NCI-H524 treated with DMSO at 0.1 percent for 48 hours (cell line): ENCODE results near the gene KRTAP5-4.
"Not testable (repeated sequence)": the region's sequence is repeated elsewhere in the genome, so short reads cannot be mapped to it uniquely, and the experiment has no call there.

ENCODE experiments used
- DNase-seq: peaks from one replicate; lab custom pipeline; 2025; lab: John Stamatoyannopoulos, UW

KRTAP5-4 gene

GRCh38 chr11:1622086-1622485 is at the start of gene KRTAP5-4:
Gene KRTAP5-4 (minus strand): TSS chr11:1622138. CDS start chr11:1622093, 45 bp downstream.
- DNase-seq: no peak

DNA sequence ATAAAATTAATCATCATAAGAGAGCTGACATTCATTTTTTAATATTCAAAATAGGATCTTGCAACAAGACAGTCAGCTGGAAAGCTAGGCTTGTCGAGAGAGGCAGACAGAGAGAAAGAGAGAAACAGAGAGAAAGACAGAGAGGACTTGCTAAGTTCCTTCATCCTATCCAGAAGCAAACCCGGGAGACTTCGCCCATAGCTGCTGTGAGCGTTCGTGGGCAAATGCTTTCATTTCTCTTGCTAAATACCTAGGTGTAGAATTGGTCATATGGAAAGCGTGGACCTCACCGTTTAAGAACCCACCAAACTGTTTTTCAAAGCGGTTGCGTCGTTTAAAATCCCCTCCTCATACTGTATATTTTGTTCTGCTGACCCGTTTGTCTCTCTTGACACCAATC is 49.7 kb upstream of the KRTAP5-4 start:
- DNase-seq: no peak

GRCh38 chr11:1670905-1671371 is 49.0 kb upstream of the KRTAP5-4 start:
- DNase-seq: no peak

GRCh38 chr11:1670457-1670856 is 48.5 kb upstream of the KRTAP5-4 start:
- DNase-seq: not testable (repeated sequence)

DNA sequence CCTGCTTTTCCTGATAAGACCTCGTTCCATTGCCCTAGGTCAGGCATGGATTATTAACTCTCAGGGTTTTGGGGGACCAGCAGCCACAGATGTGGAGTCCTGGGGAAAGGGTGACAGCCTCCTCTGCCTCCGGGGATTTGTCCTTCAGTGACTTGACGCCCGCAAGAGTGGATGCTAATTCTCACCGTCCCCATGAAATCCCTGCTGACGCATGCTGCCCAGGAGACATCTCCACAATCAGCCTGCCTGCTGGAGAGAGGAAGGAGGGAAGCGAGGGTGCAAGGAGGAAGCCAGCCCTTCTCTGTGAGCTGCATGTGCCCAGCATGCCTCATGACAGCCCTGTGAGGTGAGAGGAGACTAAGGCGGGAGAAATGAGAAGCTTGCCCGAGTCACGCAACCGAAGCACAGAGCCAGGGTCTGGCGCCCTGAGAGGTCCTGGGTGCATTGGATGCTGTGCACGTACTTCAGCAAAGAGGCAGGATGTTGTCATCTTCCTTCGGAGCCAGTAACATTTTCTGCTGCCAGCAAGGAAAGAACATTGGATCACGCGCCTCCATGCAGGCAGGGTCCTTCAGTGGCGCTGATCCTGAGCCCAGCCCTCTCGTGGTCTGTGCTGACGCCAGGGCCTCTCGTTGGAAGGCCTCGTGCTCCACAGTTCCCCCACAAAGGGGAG is 47.7 kb upstream of the KRTAP5-4 start:
- no peak for DNase-seq

DNA sequence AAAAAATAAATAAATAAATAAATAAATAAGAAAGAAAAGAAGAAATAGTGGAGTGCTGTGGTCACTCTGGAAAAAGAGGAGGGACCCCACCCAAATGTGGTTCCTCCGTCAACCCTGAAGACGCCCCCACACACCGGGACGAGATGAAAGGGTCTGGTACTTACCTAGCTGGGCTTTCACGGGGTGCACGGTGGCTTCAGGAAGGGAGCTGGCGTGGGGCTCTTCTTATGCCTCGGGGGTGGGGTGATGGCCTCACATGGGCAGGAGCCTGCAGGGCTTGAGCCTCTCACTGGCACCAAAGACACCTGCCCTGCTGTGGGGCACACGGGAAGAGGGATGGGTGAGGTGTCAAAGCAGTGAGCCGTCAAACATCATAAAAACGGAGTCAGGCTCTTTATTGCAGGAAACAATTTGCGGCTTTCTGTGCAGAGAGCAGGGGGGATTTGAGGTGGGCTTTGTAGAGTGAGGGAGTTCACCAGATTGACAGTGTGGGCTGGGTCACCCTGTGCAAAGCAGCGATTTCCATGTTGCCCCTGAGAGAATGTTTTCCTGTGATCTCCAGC is 47.1 kb upstream of the KRTAP5-4 start:
- DNase-seq: no peak

DNA sequence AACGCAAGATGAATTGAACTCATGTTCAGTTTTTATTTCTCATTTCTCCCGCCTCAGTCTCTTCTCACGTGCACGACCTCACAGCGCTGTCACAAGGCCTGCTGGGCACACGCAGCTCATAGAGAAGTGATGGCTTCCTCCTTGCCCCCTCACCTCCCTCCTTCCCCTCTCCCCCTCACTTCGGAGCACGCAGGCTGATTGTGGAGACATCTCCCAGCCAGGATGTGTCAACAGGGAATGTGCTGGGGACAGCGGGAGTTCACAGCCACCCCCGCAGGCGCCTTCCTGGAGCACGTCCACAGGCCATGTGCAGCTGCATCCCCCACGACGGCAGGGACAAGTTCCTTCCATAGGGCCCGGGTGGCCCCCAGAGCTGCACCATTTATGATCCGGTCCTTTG is 46.0 kb upstream of the KRTAP5-4 start:
- DNase-seq: no peak

DNA sequence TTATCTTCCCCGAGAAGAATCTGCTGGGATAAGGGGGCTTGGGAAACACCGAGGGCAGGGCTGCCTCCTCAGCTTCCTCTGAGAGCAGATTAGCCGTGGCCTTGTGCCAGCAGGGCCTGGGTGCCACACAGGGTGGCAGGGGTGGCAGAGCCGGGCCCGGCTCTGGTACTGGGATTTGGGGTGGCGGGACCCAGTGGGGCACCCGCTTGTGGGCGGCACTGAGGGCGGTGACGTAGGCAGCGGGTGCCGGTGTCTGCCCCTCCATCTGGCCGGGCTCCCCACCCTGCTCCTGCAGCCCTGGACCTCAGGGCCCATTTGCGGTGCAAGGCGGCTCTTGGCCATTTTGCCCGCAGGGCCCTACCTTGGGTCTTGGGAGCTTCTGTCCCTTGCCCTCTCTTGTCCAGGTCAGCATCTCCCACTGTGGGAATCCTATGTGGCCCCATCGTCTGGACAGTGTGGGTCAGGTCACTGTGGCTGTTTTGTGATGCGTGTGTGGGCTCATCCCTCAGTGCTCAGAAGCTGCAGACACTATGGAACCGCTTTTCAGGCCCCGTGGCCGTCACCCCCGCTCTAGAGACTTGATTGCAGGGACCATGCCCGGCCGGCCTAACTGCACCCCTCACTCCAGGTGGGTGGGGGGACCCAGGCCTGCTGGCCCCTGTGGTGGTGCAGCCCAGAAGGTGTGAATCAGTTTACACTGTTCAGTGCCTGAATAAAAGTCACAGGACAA is 45.3 kb upstream of the KRTAP5-4 start:
- no peak for DNase-seq

GRCh38 chr11:1665313-1665712 is 43.4 kb upstream of the KRTAP5-4 start:
- no peak for DNase-seq

- DNase-seq: not testable (repeated sequence)
Measured at GRCh38 chr11:1662699-1663283, 40.9 kb upstream of the KRTAP5-4 start.

- DNase-seq: not testable (repeated sequence)
Measured at GRCh38 chr11:1661454-1662269, 39.7 kb upstream of the KRTAP5-4 start.

- DNase-seq: no peak
Measured at GRCh38 chr11:1660111-1660867, 38.4 kb upstream of the KRTAP5-4 start.

- DNase-seq: no peak
Measured at GRCh38 chr11:1659506-1659905, 37.6 kb upstream of the KRTAP5-4 start.

DNA sequence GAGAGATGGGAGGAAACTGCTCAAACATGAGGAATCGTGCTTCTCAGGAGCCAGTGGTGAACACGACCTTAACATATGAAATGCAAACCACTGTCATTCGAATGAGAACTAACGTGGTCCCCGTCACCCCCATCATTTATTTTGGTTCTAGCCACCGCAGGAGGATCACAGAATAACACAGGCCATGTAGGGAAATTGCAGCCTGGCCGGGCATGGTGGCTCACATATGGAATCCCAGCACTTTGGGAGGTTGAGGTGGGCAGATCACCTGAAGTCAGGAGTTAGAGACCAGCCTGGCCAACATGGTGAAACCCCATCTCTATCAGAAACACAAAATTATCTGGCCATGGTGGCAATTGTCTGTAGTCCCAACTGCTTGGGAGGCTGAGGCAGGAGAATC is 34.7 kb upstream of the KRTAP5-4 start:
- no peak for DNase-seq

- DNase-seq: no peak
Measured at GRCh38 chr11:1656061-1656441, 34.1 kb upstream of the KRTAP5-4 start.

GRCh38 chr11:1655168-1656060 is 33.5 kb upstream of the KRTAP5-4 start:
- no peak for DNase-seq

DNA sequence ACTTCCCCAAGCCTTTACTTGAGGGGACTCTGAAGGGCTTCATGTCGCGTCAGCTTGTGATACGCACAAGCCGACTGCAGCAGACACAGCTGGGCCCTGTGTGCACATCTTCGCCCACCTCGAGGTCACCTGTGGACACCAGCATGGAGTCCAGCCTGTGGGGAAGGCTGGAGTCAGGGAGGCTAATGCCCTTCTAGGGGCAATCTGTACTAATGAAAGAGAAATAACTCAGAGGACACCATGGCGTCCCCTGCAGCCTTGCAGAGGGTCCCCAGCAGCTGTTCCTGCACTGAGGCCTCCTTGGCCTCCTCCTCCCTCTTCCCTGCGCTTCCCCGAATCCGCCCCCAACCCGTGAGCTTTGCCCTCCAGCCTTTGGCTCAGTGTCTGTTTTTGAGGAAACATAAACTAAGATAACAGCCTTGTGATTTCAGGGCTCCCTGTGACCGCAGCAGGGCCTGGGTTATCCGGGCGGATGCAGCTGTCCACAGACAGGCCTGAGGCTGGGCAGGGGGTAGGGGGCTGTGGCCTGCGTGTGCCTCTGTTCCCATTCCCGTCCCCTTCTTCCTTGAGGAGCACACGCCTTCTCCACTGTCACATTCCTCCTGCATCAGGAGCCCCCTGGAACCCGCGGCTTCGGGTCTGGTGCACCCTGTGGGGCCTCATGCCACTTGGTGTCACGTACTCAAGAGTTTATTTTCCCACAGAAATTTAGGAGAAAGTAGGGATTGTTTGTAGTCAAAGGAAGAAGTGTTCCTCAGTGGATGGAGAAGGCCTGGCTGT is 32.6 kb upstream of the KRTAP5-4 start:
- DNase-seq: no peak

- no peak for DNase-seq
Measured at GRCh38 chr11:1653541-1654387, 31.8 kb upstream of the KRTAP5-4 start.
